GM10248 (cell line): ENCODE measurements around the gene ANKRD27.

Experiments
- CTCF ChIA-PET: fragments of 300-600 bp; sonication (Branson Sonifier 250); formaldehyde crosslinking; extraction: SDS; loops from one replicate; lab custom pipeline; 2021; ENCODE audit warnings: antibody characterized with exemption; lab: Yijun Ruan, JAX
- POLR2A ChIA-PET: fragments of 350-650 bp; sonication (Branson Sonifier 250); formaldehyde crosslinking; extraction: SDS; loops from one replicate; lab custom pipeline; 2020; ENCODE audit warnings: antibody characterized with exemption; lab: Yijun Ruan, JAX
- DNase-seq: peaks from one replicate; pipeline ENCODE4 v3.0.0; 2012; ENCODE audit errors: extremely low spot score
- CTCF ChIP-seq: IDR thresholded peaks from 2 replicates; pipeline ENCODE4 v1.5.1; 2012; ENCODE audit warnings: mild to moderate bottlenecking, low read depth; ENCODE audit errors: extremely low read depth, missing control alignments, control extremely low read depth

The ANKRD27 gene

GRCh38 chr19:32651729-32652140 is 23.2 kb downstream of the ANKRD27 start:
- no peak for DNase-seq
- ChIA-PET POLR2A (interaction anchor here (0.5 kb wide), 1 partner anchor 23 kb away, joined by 3 read pairs; no protein-coding TSS in a partner anchor), CTCF (no interaction called here)
- TF ChIP-seq CTCF = no peak

GRCh38 chr19:32650671-32651070 is 24.3 kb downstream of the ANKRD27 start:
- no peak for TF ChIP-seq CTCF
- ChIA-PET CTCF (interaction anchor here (2.3 kb wide), 1 partner anchor 15 kb away, joined by 5 read pairs; no protein-coding TSS in a partner anchor), POLR2A (no interaction called here)
- no peak for DNase-seq

GRCh38 chr19:32649751-32650150 is 25.2 kb downstream of the ANKRD27 start:
- POLR2A ChIA-PET = no interaction called here
- DNase-seq = no peak
- TF ChIP-seq CTCF = no peak
- CTCF ChIA-PET = interaction anchor here (2.3 kb wide), 1 partner anchor 14 kb away, joined by 5 read pairs; no protein-coding TSS in a partner anchor

- ChIA-PET CTCF (interaction anchor here (1.1 kb wide), 1 partner anchor 35 kb away, joined by 3 read pairs; no protein-coding TSS in a partner anchor), POLR2A (no interaction called here)
- no peak for DNase-seq
- no peak for TF ChIP-seq CTCF
Measured at GRCh38 chr19:32647361-32647760, 27.6 kb downstream of the ANKRD27 start.

GRCh38 chr19:32646556-32646955 is 28.4 kb downstream of the ANKRD27 start:
- no peak for TF ChIP-seq CTCF
- CTCF ChIA-PET = no interaction called here
- POLR2A ChIA-PET = interaction anchor here (0.6 kb wide), 1 partner anchor 16 kb away, joined by 7 read pairs; no protein-coding TSS in a partner anchor
- DNase-seq = no peak

- POLR2A ChIA-PET = no interaction called here
- CTCF ChIA-PET = no interaction called here
- TF ChIP-seq CTCF = no peak
- DNase-seq = no peak
Measured at GRCh38 chr19:32642771-32643170, 32.2 kb downstream of the ANKRD27 start.
